Stimulated activated naive CD8-positive, alpha-beta T cell treated with anti-CD3 and anti-CD28 coated beads, Interleukin-15, amount 100 ng/mL, for 72 hours (primary cell): ENCODE data around the gene EXOC8.
"Not testable (repeated sequence)": the region's sequence is repeated elsewhere in the genome, so short reads cannot be mapped to it uniquely, and the experiment has no call there.

Experiments
- ATAC-seq: fragments of 150-1000 bp; cut with Tn5 transposase; 2 replicates; pipeline ENCODE4 v1.10.0; 2021; ENCODE audit warnings: mild to moderate bottlenecking, moderate library complexity
- DNase-seq, 2 donors: peaks; one replicate each; pipeline ENCODE4 v3.0.0; 2021 to 2022
- H3K27ac Mint-ChIP-seq, 2 donors: one replicate each; pipeline ENCODE4 v1.8.0; 2022; ENCODE audit warnings: mild to moderate bottlenecking in 2 of 2, mixed read lengths in 2 of 2, moderate library complexity in 2 of 2
- H3K27me3 Mint-ChIP-seq: one replicate; pipeline ENCODE4 v1.8.0; 2022; ENCODE audit warnings: mixed read lengths
- H3K4me1 Mint-ChIP-seq: one replicate; pipeline ENCODE4 v1.8.0; 2022; ENCODE audit warnings: mild to moderate bottlenecking, mixed read lengths
- H3K4me3 Mint-ChIP-seq, 2 donors: one replicate each; pipeline ENCODE4 v1.8.0; 2022; ENCODE audit warnings: mild to moderate bottlenecking in 2 of 2, mixed read lengths in 2 of 2, moderate library complexity in 1 of 2
- H3K9me3 Mint-ChIP-seq, 2 donors: one replicate each; pipeline ENCODE4 v1.8.0; 2022; ENCODE audit warnings: mixed read lengths in 2 of 2

Gene EXOC8

GRCh38 chr1:231359113-231359512 lies 21.5 kb upstream of the EXOC8 start:
- Mint-ChIP-seq H3K4me1 (peaks cover 6% of the 10 kb centered on the region), H3K27me3 (no peaks in the 10 kb centered on the region), H3K27ac (no peak overlapping the region), H3K4me3 (no peak overlapping the region), H3K9me3 (no peaks in the 10 kb centered on the region)
- DNase-seq (no peak), ATAC-seq (no peak)

DNA sequence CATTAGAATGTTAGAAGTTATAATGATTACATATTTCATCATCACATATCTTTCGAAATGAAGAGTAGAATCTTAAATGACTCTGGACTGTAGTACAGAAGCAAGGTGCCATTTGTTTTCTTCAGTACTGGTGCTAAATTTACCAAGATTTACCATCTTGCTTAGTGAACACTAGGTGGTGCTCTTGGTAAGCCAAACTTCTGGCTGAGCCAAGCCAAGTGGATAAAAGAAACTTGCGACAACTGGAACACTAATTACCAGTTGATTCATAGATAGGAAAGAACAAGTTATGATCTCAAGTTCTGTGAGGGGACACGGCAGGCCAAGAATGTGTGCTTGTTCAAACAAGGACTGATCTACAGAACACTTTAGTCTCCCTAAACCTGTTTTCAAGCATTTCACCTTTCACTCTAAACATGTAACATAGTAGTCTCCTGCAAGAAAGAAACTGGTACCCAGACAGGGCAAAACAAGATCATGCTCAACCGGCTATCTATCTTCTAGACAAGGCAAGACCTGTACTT lies 20.2 kb upstream of the EXOC8 start:
- DNase-seq = peak in 1 of 2 donors; percentile 38

DNA sequence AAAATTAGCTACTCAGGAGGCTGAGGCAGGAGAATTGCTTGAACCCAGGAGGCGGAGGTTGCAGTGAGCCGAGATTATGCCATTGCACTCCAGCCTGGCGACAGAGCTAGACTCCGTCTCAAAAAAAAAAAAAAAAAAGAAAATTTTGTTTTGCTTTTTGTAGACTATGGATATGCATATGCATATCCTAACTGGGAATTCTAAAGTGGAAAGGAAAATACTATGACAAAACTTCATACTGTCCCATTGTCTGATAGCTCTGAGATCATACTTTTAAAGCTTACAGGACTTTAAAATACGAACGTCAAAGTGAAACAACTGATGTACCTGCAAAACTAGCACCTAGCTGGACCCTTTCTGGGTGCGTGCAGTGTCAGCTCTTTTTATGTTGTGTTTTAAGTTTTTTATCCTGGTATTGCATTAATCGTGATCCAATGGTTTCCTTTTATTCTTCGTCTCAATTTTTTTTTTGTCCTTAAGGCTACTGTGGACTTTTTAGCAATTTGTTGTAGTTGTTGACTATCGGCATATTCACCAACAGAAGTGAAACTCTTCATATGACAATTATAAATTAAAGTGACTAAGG lies 19.6 kb upstream of the EXOC8 start:
- ATAC-seq = no peak
- Mint-ChIP-seq H3K9me3 (no peaks in the 10 kb centered on the region), H3K27me3 (no peaks in the 10 kb centered on the region), H3K27ac (no peak overlapping the region), H3K4me1 (peaks cover 6% of the 10 kb centered on the region), H3K4me3 (no peak overlapping the region)
- DNase-seq = no peak

More for the DNA sequence above, 20.2 kb upstream of the EXOC8 start:
- Mint-ChIP-seq H3K4me1 (peaks cover 6% of the 10 kb centered on the region), H3K4me3 (no peak overlapping the region), H3K27ac (no peak overlapping the region), H3K9me3 (no peaks in the 10 kb centered on the region), H3K27me3 (no peaks in the 10 kb centered on the region)
- peak; percentile 84 for ATAC-seq

DNA sequence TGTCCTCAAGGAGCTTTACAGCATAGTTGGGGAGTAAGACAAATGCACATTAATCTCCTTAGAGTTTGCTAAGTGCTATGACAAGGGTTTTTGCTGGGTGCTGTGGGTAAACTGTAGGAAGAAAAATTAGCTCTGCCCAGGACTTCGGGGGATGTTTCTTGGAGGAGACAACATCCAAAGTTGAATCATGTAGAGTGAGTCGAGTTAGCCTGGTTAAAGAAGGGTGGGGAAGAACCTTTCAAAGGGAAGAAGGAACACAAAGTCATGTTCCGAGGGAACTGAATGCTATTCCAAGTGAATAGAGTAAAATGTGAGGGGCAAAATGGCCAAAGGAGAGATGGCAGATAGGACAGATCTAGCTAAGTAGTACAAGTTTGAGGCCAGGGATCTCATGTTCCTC lies 17.5 kb upstream of the EXOC8 start:
- Mint-ChIP-seq H3K27me3 (no peaks in the 10 kb centered on the region), H3K4me3 (no peak overlapping the region), H3K27ac (peak overlapping the region; percentile 7 to 81), H3K9me3 (no peaks in the 10 kb centered on the region), H3K4me1 (peaks cover 6% of the 10 kb centered on the region)
- ATAC-seq = no peak
- no peak for DNase-seq

DNA sequence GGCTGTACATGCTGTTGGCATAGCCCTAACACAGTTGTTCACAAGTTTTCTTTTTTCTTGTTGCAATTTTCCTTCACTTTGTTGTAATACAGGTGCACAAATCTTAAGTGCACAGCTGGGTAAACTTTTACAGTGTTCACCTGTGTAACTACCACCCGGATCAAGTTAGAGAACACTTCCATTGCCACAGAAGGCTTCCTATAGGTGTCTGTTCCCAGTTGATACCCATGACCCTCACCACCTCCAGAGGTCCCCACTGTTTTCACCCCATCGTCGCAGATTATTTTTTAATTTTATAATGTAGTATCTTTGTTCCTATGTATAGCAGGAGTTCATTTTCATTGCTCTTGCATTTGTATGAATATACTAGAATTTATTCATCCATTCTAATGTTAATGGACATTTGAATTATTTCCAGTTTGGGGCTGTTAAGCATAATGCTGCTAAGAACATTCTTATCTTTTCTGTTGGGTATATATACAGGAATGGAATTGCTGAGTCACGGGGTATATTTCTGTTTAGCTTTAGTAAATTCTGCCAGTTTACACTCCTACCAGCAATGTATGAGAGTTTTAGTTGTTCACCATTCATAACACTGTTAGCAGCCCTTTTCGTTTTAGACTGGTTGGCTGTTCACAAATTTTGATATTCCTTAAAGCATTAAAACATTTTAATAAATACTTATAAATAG lies 16.8 kb upstream of the EXOC8 start:
- Mint-ChIP-seq H3K27me3 (no peaks in the 10 kb centered on the region), H3K4me1 (peaks cover 6% of the 10 kb centered on the region), H3K27ac (peak overlapping the region in 1 of 2 donors; percentile 59)

DNA sequence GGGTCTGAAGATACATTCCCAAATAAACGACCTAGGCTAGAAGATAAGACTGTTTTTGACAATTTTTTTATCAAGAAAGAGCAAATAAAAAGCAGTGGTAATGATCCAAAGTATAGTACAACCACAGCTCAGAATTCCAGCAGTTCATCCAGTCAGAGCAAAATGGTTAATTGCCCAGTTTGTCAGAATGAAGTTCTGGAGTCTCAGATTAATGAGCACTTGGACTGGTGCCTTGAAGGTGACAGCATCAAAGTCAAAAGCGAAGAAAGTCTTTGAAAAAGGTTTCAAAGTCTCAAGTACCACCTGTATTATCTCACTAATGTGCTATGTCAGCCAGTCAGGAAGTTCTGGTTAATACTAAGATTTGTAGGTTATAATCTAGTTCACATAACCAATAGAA lies 15.4 kb upstream of the EXOC8 start:
- ATAC-seq (no peak), DNase-seq (no peak)
- Mint-ChIP-seq H3K4me1 (peaks cover 6% of the 10 kb centered on the region), H3K4me3 (no peak overlapping the region), H3K27me3 (no peaks in the 10 kb centered on the region), H3K27ac (no peak overlapping the region), H3K9me3 (no peaks in the 10 kb centered on the region)

More for the DNA sequence above, 16.8 kb upstream of the EXOC8 start:
- Mint-ChIP-seq H3K9me3 (no peaks in the 10 kb centered on the region), H3K4me3 (no peak overlapping the region)
- ATAC-seq (no peak), DNase-seq (no peak)

- Mint-ChIP-seq H3K4me3 (no peak overlapping the region), H3K4me1 (no peaks in the 10 kb centered on the region), H3K27me3 (no peaks in the 10 kb centered on the region), H3K27ac (no peak overlapping the region), H3K9me3 (no peaks in the 10 kb centered on the region)
- DNase-seq (no peak), ATAC-seq (no peak)
Observed at GRCh38 chr1:231351816-231352215, 14.2 kb upstream of the EXOC8 start.

- not testable (repeated sequence) for H3K4me1 Mint-ChIP-seq, H3K27me3 Mint-ChIP-seq, H3K27ac Mint-ChIP-seq, DNase-seq, ATAC-seq, H3K4me3 Mint-ChIP-seq, H3K9me3 Mint-ChIP-seq
Observed at GRCh38 chr1:231348856-231349255, 11.2 kb upstream of the EXOC8 start.

DNA sequence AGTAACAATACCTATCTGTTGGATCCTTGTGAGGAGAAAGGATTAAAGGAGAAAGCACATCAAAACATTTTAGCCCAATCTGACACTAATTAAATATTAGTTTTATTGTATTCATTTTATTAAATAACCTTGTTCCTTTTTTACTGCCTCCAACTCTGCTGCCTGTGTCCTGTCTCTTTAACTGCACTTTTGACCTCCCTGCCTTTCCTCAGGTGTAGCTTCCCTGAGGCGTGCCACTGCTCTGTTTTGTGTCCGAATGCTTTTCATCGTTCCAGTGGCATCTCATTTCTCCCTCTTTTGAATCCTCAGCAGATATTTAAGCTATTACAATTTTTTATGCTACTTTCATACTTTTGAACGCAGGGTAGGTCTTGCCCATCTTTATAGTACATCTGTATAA lies 10.8 kb upstream of the EXOC8 start:
- no peak for ATAC-seq
- Mint-ChIP-seq H3K9me3 (no peaks in the 10 kb centered on the region), H3K27ac (no peak overlapping the region), H3K4me3 (no peak overlapping the region), H3K4me1 (no peaks in the 10 kb centered on the region), H3K27me3 (no peaks in the 10 kb centered on the region)
- no peak for DNase-seq

DNA sequence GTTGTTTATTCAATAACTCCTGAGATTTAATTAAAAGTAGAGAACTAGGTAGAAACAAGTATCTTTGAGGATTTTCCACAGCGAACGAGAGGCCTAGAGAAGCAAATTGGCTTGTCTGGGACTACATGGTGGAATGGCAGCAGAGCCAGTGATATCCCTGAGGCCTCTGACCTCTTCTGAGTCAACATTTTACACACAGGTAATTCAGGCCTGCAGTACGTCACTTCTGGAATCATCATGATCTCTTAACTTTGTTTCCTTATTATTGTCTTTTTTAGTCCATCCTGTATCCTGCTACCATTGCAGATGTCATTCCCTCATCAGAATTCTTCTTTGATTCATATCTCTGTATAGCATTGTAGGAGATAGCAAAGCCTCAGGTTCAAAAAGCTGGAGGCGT lies 10.3 kb upstream of the EXOC8 start:
- no peak overlapping the region for H3K4me3 Mint-ChIP-seq
- H3K4me1 Mint-ChIP-seq = no peaks in the 10 kb centered on the region
- ATAC-seq = no peak
- no peak for DNase-seq
- H3K9me3 Mint-ChIP-seq = no peaks in the 10 kb centered on the region
- no peaks in the 10 kb centered on the region for H3K27me3 Mint-ChIP-seq
- H3K27ac Mint-ChIP-seq = no peak overlapping the region

DNA sequence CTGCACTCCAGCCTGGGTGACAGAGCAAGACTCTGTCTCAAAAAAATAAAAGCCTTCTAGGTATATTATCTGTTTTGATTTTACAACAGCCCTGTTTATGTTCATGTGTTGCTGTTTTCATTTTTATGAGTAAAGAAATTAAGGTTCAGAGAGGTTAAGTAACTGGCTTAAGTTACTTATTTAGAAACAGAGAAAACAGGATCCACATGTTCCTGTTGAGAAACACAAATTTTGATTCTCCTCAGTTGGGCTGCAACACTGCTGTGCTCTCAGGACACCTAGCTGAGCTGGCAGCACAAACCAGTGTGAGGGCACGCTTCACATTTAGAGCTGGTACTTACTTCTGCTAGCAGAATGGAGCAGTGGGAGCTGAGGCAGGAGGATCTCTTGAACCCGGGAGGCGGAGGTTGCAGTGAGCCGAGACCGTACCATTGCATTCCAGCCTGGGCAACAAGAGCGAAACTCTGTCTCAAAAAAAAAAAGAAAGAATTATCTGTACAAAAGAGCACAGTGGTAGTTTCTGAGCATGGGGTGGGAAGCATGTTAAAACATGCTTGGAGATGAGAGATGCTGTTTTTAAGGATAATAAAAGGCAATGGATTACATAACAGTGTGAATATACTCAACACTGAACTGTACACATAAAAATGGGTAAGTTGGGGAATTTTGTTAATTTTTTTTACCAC lies 2.8 kb upstream of the EXOC8 start:
- no peak for DNase-seq
- peaks cover 32% of the 10 kb centered on the region for H3K4me1 Mint-ChIP-seq
- no peak overlapping the region for H3K27ac Mint-ChIP-seq
- H3K4me3 Mint-ChIP-seq = peak overlapping the region in 1 of 2 donors; percentile 44
- ATAC-seq = no peak
- no peaks in the 10 kb centered on the region for H3K27me3 Mint-ChIP-seq
- no peaks in the 10 kb centered on the region for H3K9me3 Mint-ChIP-seq

DNA sequence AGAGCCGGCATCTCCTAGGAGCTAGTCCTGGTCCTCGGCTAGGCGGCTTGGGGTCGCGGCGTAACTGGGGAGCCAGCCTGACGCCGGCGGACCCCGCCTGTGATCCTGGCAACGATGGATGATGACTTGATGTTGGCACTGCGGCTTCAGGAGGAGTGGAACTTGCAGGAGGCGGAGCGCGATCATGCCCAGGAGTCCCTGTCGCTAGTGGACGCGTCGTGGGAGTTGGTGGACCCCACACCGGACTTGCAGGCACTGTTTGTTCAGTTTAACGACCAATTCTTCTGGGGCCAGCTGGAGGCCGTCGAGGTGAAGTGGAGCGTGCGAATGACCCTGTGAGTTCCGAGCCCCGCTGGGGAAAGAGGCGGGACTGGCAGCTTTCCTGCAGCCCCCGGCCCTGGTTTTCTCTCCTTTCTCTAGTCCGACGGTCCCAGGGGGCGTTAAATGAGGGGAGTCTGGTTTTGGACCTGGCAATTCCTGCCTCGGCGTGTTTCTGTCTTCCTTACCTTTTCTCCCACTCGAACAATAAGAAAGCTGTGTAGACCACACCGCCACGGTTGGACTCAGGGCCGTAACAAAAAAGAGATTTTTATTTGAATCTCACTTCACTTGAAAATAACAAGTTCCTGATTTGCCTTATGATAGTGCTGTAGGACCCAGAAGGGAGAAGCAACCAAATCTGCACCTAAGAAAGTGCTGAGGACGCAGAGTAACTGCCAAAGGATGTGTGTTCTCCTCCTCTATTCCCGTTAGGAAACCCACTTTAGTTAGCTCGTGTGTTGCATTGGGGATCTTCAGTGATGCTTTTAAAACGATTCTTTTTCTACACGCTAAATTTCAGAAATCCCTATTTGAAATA lies 847 bp upstream of the EXOC8 start, which contains the start of gene SPRTN:
TSS of gene SPRTN (plus strand) at position 24 of the 859 bp plus-strand sequence. CDS start at position 115, 91 bp downstream.
- no peaks in the 10 kb centered on the region for H3K9me3 Mint-ChIP-seq
- H3K4me3 Mint-ChIP-seq = peak within 1 kb of the TSS; percentile 90 to 97
- peak within 1 kb of the TSS; percentile 99 to 100 for H3K27ac Mint-ChIP-seq
- ATAC-seq (peak; percentile 1), DNase-seq (no peak)
- peaks cover 40% of the 10 kb centered on the region for H3K4me1 Mint-ChIP-seq
- no peaks in the 10 kb centered on the region for H3K27me3 Mint-ChIP-seq

DNA sequence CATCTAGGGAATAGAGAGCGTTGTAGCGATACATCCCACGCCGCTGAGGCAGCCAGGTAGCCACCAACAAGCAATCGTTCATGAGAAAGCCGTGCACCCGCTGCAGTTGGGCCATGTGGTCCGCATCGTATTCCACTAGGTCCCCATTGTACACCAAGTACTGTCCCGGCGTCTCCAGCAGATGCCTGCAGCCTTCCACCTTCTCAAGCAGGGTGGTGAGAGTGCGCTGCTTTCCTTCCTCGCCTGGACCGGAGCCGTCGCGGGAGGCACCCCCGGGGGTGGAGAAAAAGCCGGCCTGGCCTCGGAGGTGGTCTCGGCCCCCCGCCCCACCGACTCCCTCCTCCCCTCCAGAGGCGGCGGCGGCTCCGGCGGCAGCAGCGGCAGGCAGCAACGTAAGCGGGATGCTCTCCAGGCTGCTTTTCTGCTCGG lies 595 bp downstream of the EXOC8 start:
- Mint-ChIP-seq H3K9me3 (no peaks in the 10 kb centered on the region), H3K4me3 (peak overlapping the region; percentile 90 to 97), H3K4me1 (peaks cover 40% of the 10 kb centered on the region), H3K27me3 (no peaks in the 10 kb centered on the region), H3K27ac (peak overlapping the region; percentile 89 to 100)
- DNase-seq = no peak
- peak; percentile 8 for ATAC-seq

GRCh38 chr1:231335663-231336602 lies 1.7 kb downstream of the EXOC8 start:
- Mint-ChIP-seq H3K9me3 (no peaks in the 10 kb centered on the region), H3K27ac (peak overlapping the region in 1 of 2 donors; percentile 35), H3K27me3 (no peaks in the 10 kb centered on the region), H3K4me3 (peak overlapping the region; percentile 90 to 97), H3K4me1 (peaks cover 39% of the 10 kb centered on the region)
- no peak for DNase-seq
- no peak for ATAC-seq
